T1000 (cell line): Measurements from ENCODE around the gene MLYCD.

Experiments used
- DNase-seq: peaks from one replicate; lab custom pipeline; 2025; ENCODE audit warnings: mixed read lengths; lab: John Stamatoyannopoulos, UW

MLYCD gene

GRCh38 chr16:83956336-83957289 lies 57.7 kb downstream of the MLYCD start:
- peak; percentile 46 for DNase-seq

- DNase-seq = no peak
These were observed 58.5 kb downstream of the MLYCD start for GRCh38 chr16:83957296-83957855.

GRCh38 chr16:83958137-83958845 lies 59.4 kb downstream of the MLYCD start:
- DNase-seq = no peak

DNA sequence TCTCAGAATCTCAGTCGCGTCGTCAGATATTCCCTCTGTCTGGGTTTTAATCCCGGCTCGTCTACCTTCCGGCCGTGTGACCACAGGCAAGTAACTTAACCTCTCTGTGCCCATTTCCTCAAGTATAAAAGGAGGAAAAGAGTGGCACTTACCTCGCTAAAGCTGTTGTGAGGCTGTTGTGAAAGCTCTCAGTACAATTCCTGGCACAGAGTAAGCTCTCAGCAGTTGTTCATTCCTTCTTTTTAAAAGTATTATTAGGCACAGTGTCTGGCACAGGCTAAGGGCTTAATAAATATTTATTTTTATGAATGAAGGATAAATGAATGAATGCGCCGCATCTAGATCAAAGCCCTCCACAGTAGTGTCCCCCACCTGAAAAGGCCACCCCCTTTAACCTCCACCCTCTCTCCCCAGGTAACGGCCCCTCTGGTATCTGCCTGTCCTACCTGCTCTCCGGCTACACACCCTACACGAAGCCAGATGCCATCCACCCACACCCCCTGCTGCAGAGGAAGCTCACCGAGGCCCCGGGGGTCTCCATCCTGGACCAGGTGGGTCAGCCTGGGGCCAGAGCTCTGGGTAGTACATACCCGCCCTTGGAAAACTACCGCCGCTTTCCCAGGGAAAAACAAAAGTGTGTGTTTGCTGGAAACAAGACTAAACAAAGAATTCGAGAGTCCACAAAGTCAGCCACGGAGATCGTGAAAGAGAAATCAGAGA lies 60.1 kb downstream of the MLYCD start:
- DNase-seq = no peak

DNA sequence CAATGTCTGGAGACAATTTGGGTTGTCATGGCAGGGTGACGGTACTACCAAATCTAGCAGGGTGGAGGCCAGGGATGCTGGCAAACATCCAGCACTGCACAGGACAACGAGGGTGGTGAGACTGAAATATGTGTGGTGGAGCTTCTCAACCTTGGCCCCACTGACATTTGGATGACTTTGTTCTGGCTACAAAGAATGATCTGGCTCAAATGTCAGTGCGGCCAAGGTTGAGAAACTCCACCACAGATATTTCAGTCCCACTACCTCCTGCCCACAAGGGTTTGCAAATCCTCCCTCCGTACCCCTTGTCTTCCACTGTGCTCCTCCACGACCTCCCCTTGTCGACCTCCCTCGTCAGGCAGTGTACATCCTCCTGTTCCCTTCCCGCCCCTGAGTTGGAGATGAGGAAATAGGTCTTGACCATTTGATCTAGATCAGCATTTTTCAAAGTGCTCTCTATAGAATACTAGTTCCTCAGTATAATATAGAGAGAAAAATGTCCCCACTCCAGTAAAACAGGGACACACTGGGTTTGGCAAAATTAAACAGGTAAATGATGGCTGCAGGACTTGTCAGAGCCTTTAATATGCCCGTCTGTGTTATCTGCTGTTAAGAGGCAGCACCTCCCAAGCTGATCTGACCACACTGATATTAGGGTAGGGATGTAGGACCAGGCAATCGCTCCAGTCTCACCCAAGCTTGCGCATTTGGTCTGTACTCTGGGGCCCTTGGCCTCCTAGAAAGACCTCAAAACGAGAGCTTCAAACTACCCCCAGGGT lies 60.9 kb downstream of the MLYCD start:
- no peak for DNase-seq

DNA sequence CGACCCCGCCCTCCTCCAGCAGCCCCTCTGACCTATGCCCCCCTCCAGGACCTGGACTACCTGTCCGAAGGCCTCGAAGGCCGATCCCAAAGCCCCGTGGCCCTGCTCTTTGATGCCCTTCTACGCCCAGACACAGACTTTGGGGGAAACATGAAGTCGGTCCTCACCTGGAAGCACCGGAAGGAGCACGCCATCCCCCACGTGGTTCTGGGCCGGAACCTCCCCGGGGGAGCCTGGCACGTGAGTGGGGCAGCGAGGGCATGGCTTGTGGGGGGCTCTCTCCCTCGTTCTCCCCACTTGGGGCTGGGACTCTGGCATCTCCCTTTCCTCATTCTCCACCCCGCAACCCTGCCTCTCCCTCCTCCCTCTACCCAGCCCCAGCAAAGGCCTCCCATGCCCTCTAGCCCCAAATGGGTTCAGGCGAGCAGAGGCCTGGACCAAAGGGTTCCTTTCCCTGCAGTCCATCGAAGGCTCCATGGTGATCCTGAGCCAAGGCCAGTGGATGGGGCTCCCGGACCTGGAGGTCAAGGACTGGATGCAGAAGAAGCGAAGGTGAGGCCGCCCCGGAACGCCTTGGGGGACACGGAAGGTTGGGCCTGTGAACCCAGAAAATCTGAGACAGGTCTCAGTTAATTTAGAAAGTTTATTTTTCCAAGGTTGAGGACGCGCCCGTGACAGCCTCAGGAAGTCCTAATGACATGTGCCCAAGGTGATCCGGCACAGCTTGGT lies 61.8 kb downstream of the MLYCD start:
- DNase-seq = no peak

- no peak for DNase-seq
These were observed 62.7 kb downstream of the MLYCD start for GRCh38 chr16:83961591-83961990.

DNA sequence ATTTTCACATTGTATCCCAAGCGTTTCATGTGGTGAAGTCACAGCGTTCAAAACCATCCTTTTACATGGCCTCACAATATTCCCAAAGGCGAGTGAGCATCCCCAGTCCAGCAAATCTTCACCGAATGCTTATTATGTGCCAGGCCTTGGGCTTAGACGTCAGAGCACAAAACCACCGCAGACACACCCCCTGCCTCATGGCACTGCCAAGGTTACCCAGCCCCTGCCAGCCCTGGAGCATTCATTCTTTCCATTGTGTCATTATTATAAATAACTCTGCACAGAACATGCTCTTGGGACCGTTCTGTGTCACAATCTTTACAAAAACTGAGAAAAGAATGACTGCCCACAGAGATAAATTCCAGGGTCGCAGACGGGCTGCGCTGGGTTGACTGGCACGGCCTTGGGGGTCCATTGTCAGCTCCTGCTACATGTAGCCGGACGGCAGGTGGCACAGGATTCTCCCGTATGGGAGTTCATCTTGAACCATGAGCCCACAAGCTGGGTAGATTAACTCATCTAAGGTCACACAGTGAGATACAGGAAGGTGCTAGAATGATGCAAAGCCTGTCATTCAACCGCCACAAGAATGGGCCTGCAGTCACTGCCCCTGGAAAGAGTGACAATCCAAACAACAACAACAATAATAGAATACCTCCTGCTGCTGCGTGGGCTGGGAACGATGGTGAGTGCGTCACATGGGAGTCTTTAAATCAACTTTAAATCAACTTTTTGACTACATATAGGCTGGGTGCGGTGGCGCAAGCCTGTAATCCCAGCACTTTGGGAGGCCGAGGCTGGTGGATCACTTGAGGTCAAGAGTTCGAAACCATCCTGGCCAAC lies 64.6 kb downstream of the MLYCD start:
- no peak for DNase-seq

DNA sequence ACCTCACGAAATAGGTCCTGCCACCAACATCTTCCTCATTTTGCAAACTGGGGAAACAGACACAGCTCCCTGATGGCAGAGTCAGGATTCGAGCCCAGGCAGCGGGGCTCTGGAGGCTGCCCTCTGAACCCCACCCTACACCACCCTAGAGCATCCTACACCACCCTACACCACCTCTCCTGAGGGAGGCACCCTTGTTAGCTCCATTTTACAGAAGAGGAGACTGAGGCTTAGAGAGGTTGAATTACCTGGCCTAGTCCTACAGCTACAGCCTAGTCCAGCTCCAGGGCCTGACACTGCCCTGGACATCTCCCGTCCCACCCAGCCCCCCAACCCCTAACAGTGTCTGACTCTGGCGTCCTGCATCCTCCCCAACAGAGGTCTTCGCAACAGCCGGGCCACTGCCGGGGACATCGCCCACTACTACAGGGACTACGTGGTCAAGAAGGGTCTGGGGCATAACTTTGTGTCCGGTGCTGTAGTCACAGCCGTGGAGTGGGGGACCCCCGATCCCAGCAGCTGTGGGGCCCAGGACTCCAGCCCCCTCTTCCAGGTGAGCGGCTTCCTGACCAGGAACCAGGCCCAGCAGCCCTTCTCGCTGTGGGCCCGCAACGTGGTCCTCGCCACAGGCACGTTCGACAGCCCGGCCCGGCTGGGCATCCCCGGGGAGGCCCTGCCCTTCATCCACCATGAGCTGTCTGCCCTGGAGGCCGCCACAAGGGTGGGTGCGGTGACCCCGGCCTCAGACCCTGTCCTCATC lies 65.9 kb downstream of the MLYCD start:
- no peak for DNase-seq

DNA sequence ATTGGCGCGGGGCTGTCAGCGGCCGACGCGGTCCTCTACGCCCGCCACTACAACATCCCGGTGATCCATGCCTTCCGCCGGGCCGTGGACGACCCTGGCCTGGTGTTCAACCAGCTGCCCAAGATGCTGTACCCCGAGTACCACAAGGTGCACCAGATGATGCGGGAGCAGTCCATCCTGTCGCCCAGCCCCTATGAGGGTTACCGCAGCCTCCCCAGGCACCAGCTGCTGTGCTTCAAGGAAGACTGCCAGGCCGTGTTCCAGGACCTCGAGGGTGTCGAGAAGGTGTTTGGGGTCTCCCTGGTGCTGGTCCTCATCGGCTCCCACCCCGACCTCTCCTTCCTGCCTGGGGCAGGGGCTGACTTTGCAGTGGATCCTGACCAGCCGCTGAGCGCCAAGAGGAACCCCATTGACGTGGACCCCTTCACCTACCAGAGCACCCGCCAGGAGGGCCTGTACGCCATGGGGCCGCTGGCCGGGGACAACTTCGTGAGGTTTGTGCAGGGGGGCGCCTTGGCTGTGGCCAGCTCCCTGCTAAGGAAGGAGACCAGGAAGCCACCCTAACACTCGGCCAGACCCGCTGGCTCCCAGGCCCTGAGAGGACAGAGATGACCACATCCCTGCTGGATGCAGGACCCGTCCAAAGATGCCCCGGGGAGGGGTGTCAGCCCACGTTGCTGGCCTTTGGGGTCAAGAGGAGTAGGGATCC lies 66.7 kb downstream of the MLYCD start:
- DNase-seq = no peak

DNA sequence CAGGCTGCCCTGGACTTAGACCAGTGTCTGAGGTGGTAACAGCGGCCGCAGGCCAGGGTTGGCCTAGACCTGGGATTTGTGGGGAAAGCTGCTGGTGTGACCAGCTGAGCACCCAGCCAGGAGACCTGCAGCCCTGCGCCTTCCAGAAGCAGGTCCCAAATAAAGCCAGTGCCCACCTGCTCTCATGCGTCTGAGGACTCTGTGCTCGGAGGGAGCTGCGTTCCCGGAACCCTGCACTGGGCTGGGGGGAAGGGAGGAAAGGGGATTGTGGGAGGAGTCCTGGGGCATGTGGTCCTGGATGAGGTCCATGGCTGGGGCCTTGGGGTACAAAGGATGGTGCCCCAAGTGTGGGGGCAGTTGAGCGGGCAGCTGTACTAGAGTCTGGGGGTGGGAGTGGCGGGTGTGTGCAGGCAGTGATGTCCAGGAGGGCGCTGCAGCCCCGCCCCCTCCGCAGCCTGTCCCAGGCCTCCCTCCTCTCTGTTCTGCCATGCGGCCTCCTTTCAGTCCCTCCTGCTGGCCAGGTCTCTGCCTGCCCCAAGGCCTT lies 67.3 kb downstream of the MLYCD start:
- no peak for DNase-seq

DNA sequence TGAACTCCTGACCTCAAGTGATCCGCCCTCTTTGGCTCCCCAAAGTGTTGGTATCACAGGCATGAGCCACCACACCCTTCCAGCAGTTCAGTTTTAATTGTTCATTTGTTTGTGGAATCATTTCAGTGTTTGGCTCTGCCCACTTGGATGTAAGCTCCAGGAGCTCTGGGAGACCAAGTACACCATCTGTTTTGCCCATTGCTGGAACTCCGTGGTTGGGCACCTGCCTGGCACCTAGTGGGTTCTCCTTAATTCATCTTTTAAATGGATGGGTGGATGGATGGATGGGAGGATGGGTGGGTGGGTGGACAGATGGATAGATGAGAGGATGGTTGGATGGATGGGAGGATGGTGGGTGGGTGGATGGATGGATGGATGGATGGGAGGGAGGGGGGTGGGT lies 68.2 kb downstream of the MLYCD start:
- DNase-seq = no peak

DNA sequence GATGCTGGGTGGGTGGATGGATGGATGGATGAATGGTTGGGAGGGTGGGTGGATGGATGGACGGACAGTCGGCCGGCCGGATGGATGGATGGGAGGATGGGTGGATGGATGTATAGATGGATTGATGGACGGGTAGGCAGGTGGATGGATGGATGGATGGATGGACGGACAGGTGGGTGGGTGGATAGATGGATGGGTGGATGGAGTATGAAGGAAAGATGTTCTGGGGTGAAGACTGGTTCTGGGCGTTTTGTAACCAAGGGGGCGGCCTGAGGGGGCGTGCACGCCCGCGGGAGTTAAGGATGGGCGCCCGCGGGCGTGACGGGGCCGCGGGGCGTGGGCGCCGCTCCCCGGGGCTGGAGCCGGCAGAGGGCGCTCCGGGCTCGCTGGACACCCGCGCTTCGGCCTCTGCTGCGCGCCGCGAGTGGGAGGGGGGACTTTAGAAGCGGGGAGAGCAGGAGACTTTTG lies 69.0 kb downstream of the MLYCD start, which contains the start of gene NECAB2:
NECAB2 (plus strand) TSS at position 407 of the 468 bp plus-strand sequence. CDS start 405 bp downstream, outside the sequence.
- peak; percentile 17 for DNase-seq

GRCh38 chr16:83968306-83968851 lies 69.5 kb downstream of the MLYCD start:
- no peak for DNase-seq

DNA sequence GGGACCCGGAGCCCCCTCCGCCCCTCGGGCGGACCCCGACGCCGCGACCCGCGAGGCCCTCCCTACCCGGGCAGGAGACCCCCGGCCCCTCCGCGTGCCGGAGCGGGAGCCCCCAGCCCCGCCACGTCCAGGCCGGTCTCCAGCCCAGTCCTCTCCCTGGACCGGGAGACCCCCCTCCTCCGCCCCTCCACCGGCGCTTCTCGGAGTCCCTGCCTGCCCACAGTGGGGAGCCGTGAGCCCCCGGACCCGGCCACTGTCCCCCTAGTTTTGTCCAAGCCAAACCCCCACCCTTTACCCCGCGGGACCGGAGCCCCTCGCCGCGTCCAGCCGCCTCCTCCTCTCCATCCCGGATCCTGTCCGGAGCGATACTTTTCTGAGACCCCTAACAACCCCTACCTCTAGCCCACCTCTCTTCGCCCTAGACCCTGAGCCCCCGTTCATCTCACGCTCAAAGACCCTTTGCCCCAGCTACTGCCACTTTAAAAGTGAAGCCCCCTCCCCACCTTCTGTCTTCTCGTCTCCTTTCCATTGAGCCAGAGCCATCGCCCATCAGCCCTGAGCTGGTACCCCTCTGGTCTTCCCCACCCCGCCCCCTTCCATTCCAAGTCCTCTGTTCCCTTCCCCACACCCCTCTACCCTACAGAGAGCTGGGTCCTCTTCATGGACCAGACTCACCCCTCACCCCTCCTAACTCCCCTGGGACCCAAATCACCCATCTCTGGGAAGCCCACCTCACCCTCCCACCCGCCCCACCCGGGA lies 70.2 kb downstream of the MLYCD start:
- no peak for DNase-seq

DNA sequence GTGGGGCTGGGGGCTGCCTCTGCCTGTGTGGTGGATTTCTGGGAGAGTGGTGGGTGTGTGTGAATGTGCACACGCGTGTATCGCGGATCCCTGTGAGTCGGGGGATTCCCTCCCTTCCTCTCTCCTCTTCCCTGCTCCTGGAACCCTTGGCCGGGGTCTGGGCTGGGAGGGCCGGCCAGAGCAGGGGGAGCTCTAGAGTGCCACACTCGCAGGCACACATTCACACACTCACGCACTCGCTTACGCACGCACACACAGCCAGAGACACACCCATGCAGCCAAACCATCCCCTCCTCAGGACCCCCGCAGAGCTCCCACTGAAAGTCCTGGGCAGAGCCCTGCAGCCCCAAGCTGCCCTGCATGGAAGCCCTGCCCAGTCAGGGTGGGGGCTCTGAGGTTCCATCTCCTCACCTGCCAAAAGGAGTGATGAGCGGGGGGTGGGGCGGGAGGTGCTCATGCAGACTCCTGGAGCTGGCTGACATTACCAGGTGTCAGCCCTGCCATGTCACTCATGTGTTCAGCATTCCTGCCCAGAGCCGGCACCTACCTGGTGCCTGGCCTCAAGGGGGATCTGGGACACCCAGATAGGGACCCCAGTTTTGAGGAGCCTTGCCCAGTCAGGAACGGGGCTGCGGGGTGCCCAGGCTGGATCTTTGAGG lies 71.0 kb downstream of the MLYCD start:
- no peak for DNase-seq
